Activated naive CD4-positive, alpha-beta T cell treated with anti-CD3 and anti-CD28 coated beads, Interleukin-2, amount 50 U/mL, for 24 hours (primary cell): Measurements from ENCODE around the gene ZNF609.
"Not testable (repeated sequence)": the region's sequence is repeated elsewhere in the genome, so short reads cannot be mapped to it uniquely, and the experiment has no call there.

Source experiments
- H3K27ac Mint-ChIP-seq: one replicate; pipeline ENCODE4 v1.8.0; 2021; ENCODE audit warnings: mild to moderate bottlenecking, mixed read lengths
- H3K27me3 Mint-ChIP-seq: one replicate; pipeline ENCODE4 v1.8.0; 2021; ENCODE audit warnings: mixed read lengths
- H3K36me3 Mint-ChIP-seq: one replicate; pipeline ENCODE4 v1.8.0; 2021; ENCODE audit warnings: mixed read lengths
- H3K4me1 Mint-ChIP-seq: one replicate; pipeline ENCODE4 v1.8.0; 2021; ENCODE audit warnings: mixed read lengths
- H3K4me3 Mint-ChIP-seq: one replicate; pipeline ENCODE4 v1.8.0; 2021; ENCODE audit warnings: mild to moderate bottlenecking, mixed read lengths
- H3K9me3 Mint-ChIP-seq: one replicate; pipeline ENCODE4 v1.8.0; 2021; ENCODE audit warnings: mixed read lengths

ZNF609 gene

GRCh38 chr15:64622410-64623260 lies 162.3 kb downstream of the ZNF609 start:
- no peaks in the 10 kb centered on the region for H3K36me3 Mint-ChIP-seq
- no peaks in the 10 kb centered on the region for H3K27me3 Mint-ChIP-seq
- H3K4me1 Mint-ChIP-seq: peaks cover 94% of the 10 kb centered on the region
- H3K9me3 Mint-ChIP-seq: no peaks in the 10 kb centered on the region
- H3K4me3 Mint-ChIP-seq: peak overlapping the region; percentile 68
- H3K27ac Mint-ChIP-seq: peak overlapping the region; percentile 91

GRCh38 chr15:64623347-64623996 lies 163.1 kb downstream of the ZNF609 start:
- Mint-ChIP-seq H3K4me3 (peak overlapping the region; percentile 68), H3K27me3 (no peaks in the 10 kb centered on the region), H3K4me1 (peaks cover 85% of the 10 kb centered on the region), H3K27ac (peak overlapping the region; percentile 91), H3K36me3 (no peaks in the 10 kb centered on the region), H3K9me3 (no peaks in the 10 kb centered on the region)

- Mint-ChIP-seq H3K9me3 (no peaks in the 10 kb centered on the region), H3K27ac (peak overlapping the region; percentile 91), H3K4me1 (peaks cover 84% of the 10 kb centered on the region), H3K36me3 (peaks cover 4% of the 10 kb centered on the region), H3K4me3 (peak overlapping the region; percentile 68), H3K27me3 (no peaks in the 10 kb centered on the region)
These were observed 163.9 kb downstream of the ZNF609 start for GRCh38 chr15:64624242-64624641.

DNA sequence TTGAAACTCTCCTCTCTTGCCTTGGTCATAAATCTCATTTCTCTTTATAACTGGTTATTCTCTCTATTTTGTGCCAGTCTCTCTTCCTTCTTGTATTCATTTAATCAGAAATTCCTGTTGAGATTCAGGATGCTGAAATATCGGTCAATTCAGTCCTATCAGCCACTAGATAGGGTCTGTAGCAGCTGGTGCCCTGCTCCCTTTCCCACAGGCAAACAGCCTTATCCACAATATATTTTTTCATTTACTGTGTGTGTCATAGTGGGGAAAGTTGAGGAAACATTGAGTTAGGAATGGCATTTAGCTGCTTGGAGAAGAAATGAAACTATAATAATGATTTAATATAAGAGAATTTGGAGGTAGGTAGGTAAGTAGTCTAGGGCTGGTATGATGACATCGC lies 168.7 kb downstream of the ZNF609 start:
- H3K4me3 Mint-ChIP-seq: no peak overlapping the region
- H3K27me3 Mint-ChIP-seq: no peaks in the 10 kb centered on the region
- H3K9me3 Mint-ChIP-seq: no peaks in the 10 kb centered on the region
- H3K27ac Mint-ChIP-seq: peak overlapping the region; percentile 93
- H3K4me1 Mint-ChIP-seq: peaks cover 68% of the 10 kb centered on the region
- H3K36me3 Mint-ChIP-seq: peaks cover 7% of the 10 kb centered on the region

- no peak overlapping the region for H3K4me3 Mint-ChIP-seq
These were observed 170.2 kb downstream of the ZNF609 start for GRCh38 chr15:64630396-64631107.

GRCh38 chr15:64632639-64633038 lies 172.3 kb downstream of the ZNF609 start:
- H3K27ac Mint-ChIP-seq, H3K4me3 Mint-ChIP-seq, H3K27me3 Mint-ChIP-seq, H3K9me3 Mint-ChIP-seq: not testable (repeated sequence)
- Mint-ChIP-seq H3K36me3 (peaks cover 16% of the 10 kb centered on the region), H3K4me1 (peaks cover 74% of the 10 kb centered on the region)

More at GRCh38 chr15:64630396-64631107, 170.2 kb downstream of the ZNF609 start:
- Mint-ChIP-seq H3K27ac (peak overlapping the region; percentile 3), H3K36me3 (peaks cover 7% of the 10 kb centered on the region), H3K27me3 (no peaks in the 10 kb centered on the region), H3K9me3 (no peaks in the 10 kb centered on the region), H3K4me1 (peaks cover 70% of the 10 kb centered on the region)

GRCh38 chr15:64633332-64633731 lies 173.0 kb downstream of the ZNF609 start:
- Mint-ChIP-seq H3K27me3 (no peaks in the 10 kb centered on the region), H3K9me3 (peaks cover 7% of the 10 kb centered on the region), H3K4me3 (no peak overlapping the region), H3K27ac (peak overlapping the region; percentile 35), H3K4me1 (peaks cover 78% of the 10 kb centered on the region), H3K36me3 (peaks cover 21% of the 10 kb centered on the region)

GRCh38 chr15:64634027-64634426 lies 173.6 kb downstream of the ZNF609 start:
- H3K36me3 Mint-ChIP-seq: peaks cover 18% of the 10 kb centered on the region
- peaks cover 7% of the 10 kb centered on the region for H3K9me3 Mint-ChIP-seq
- H3K4me1 Mint-ChIP-seq: peaks cover 74% of the 10 kb centered on the region
- H3K27me3 Mint-ChIP-seq: no peaks in the 10 kb centered on the region
- peak overlapping the region; percentile 37 for H3K4me3 Mint-ChIP-seq
- H3K27ac Mint-ChIP-seq: peak overlapping the region; percentile 68

DNA sequence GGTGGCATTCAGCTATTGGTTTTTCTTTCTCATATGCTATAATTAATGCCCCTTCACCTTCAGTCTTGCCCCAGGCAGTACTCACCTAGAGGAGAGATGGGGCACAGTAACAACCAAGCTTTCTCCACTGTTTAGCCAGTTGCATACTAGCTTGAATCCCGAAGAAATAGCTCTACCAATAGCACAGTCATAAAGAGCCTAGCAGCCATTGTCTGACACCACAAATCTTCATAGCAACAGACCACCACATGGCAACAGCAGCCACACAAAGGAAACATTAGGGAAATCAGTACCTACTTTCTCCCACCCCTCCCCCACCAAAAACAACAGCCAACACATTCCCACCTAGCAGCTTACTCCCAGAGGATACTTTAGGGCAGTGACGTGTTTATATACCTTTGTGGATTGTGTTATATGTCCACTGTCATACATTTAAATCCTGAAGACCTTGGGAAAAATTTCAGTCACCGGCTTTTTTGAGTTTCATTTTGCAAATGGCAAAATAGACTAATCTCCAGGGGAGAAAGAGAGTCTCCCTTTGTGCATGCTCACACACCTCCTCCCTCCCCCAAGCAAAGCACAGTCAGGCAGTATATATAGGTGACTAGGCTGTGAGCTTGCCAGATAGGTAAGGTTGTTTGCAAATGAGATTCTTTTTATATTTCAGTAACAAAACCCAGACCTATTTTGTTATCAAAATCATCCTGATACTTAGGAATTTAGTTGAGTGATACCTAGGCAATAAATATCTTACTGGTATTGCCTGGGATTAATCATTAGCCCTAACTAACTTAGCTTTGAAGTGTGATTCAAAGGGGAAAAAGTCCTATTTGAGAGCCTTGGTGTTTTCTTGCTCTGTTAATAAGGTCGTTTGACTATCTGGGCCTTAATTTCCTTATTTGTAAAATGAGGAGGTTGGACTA lies 174.5 kb downstream of the ZNF609 start:
- H3K36me3 Mint-ChIP-seq: peaks cover 19% of the 10 kb centered on the region
- peak overlapping the region; percentile 68 for H3K27ac Mint-ChIP-seq
- H3K9me3 Mint-ChIP-seq: peaks cover 7% of the 10 kb centered on the region
- H3K4me1 Mint-ChIP-seq: peaks cover 74% of the 10 kb centered on the region
- H3K27me3 Mint-ChIP-seq: no peaks in the 10 kb centered on the region
- H3K4me3 Mint-ChIP-seq: peak overlapping the region; percentile 37

GRCh38 chr15:64635499-64636495 lies 175.4 kb downstream of the ZNF609 start:
- peak overlapping the region; percentile 68 for H3K27ac Mint-ChIP-seq
- peaks cover 74% of the 10 kb centered on the region for H3K4me1 Mint-ChIP-seq
- H3K4me3 Mint-ChIP-seq: peak overlapping the region; percentile 8

GRCh38 chr15:64636556-64636955 lies 176.2 kb downstream of the ZNF609 start:
- peaks cover 75% of the 10 kb centered on the region for H3K4me1 Mint-ChIP-seq
- peaks cover 7% of the 10 kb centered on the region for H3K9me3 Mint-ChIP-seq
- H3K4me3 Mint-ChIP-seq: no peak overlapping the region
- H3K36me3 Mint-ChIP-seq: peaks cover 18% of the 10 kb centered on the region
- no peaks in the 10 kb centered on the region for H3K27me3 Mint-ChIP-seq
- no peak overlapping the region for H3K27ac Mint-ChIP-seq

More at GRCh38 chr15:64635499-64636495, 175.4 kb downstream of the ZNF609 start:
- Mint-ChIP-seq H3K9me3 (peaks cover 7% of the 10 kb centered on the region), H3K36me3 (peaks cover 21% of the 10 kb centered on the region), H3K27me3 (no peaks in the 10 kb centered on the region)

DNA sequence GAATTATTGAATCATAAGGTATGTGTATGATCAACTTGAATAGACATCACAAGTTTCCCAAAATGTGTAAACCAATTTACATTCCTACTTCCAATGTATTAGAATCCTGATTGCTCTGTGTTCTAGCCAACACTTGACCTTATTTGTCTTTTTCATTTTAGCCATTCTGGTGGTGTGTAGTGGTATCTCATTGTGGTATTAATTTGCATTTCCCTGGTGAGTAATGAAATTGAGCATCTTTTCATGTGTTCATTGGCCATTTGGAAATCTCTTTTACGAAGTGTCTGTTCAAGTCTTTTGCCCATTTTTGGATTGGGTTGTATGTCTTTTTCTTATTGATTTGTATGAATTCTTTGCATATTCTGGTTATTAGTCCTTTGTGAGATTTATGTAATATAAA lies 177.0 kb downstream of the ZNF609 start:
- peaks cover 18% of the 10 kb centered on the region for H3K36me3 Mint-ChIP-seq
- peaks cover 7% of the 10 kb centered on the region for H3K9me3 Mint-ChIP-seq
- H3K4me1 Mint-ChIP-seq: peaks cover 78% of the 10 kb centered on the region
- H3K27ac Mint-ChIP-seq: no peak overlapping the region
- H3K4me3 Mint-ChIP-seq: no peak overlapping the region
- H3K27me3 Mint-ChIP-seq: no peaks in the 10 kb centered on the region

GRCh38 chr15:64639744-64640143 lies 179.4 kb downstream of the ZNF609 start:
- peaks cover 75% of the 10 kb centered on the region for H3K4me1 Mint-ChIP-seq
- H3K9me3 Mint-ChIP-seq, H3K27me3 Mint-ChIP-seq, H3K4me3 Mint-ChIP-seq, H3K27ac Mint-ChIP-seq: not testable (repeated sequence)
- H3K36me3 Mint-ChIP-seq: peaks cover 23% of the 10 kb centered on the region
